Measurements from ENCODE around the gene ADARB1.

GRCh38 chr21:45057886-45058285 is 16.5 kb upstream of the ADARB1 start:
- no peak for TF ChIP-seq CTCF (IDR thresholded peaks at IDR 0.05)
- no peak for TF ChIP-seq POLR2A (IDR thresholded peaks at IDR 0.05)
